ENCODE data around the gene SLC16A4.
"Not testable (repeated sequence)": the region's sequence is repeated elsewhere in the genome, so short reads cannot be mapped to it uniquely, and the experiment has no call there.

The SLC16A4 gene

GRCh38 chr1:110390692-110391245 lies at the start of gene SLC16A4:
Gene SLC16A4, minus strand, starts transcription at chr1:110391026. Its CDS starts 1,703 bp downstream, at chr1:110389323.
- DNase-seq (ENCODE audit: low read depth in 1 of 2, low spot score in 1 of 2): no peak

- not testable (repeated sequence) for DNase-seq (ENCODE audit: low read depth in 1 of 2, low spot score in 1 of 2)
Measured at GRCh38 chr1:110439873-110440272, 49.0 kb upstream of the SLC16A4 start.

GRCh38 chr1:110438893-110439292 lies 48.1 kb upstream of the SLC16A4 start:
- DNase-seq (ENCODE audit: low read depth in 1 of 2, low spot score in 1 of 2): no peak

GRCh38 chr1:110437645-110438299 lies 46.9 kb upstream of the SLC16A4 start:
- not testable (repeated sequence) for DNase-seq (ENCODE audit: low read depth in 1 of 2, low spot score in 1 of 2)

- DNase-seq (ENCODE audit: low read depth in 1 of 2, low spot score in 1 of 2): no peak
Measured at GRCh38 chr1:110436635-110437034, 45.8 kb upstream of the SLC16A4 start.

- DNase-seq (ENCODE audit: low read depth in 1 of 2, low spot score in 1 of 2): no peak
Measured at GRCh38 chr1:110434946-110435345, 44.1 kb upstream of the SLC16A4 start.

- DNase-seq (ENCODE audit: low read depth in 1 of 2, low spot score in 1 of 2): no peak
Measured at GRCh38 chr1:110433803-110434202, 43.0 kb upstream of the SLC16A4 start.

- no peak for DNase-seq (ENCODE audit: low read depth in 1 of 2, low spot score in 1 of 2)
Measured at GRCh38 chr1:110433213-110433612, 42.4 kb upstream of the SLC16A4 start.

GRCh38 chr1:110430901-110431300 lies 40.1 kb upstream of the SLC16A4 start:
- DNase-seq (ENCODE audit: low read depth in 1 of 2, low spot score in 1 of 2): no peak

- DNase-seq (ENCODE audit: low read depth in 1 of 2, low spot score in 1 of 2): no peak
Measured at GRCh38 chr1:110430366-110430765, 39.5 kb upstream of the SLC16A4 start.

- no peak for DNase-seq (ENCODE audit: low read depth in 1 of 2, low spot score in 1 of 2)
Measured at GRCh38 chr1:110428946-110429345, 38.1 kb upstream of the SLC16A4 start.

- DNase-seq (ENCODE audit: low read depth in 1 of 2, low spot score in 1 of 2): no peak
Measured at GRCh38 chr1:110426854-110427253, 36.0 kb upstream of the SLC16A4 start.

- DNase-seq (ENCODE audit: low read depth in 1 of 2, low spot score in 1 of 2): no peak
Measured at GRCh38 chr1:110425612-110426152, 34.9 kb upstream of the SLC16A4 start.

GRCh38 chr1:110424699-110425611 lies 34.1 kb upstream of the SLC16A4 start:
- no peak for DNase-seq (ENCODE audit: low read depth in 1 of 2, low spot score in 1 of 2)

- no peak for DNase-seq (ENCODE audit: low read depth in 1 of 2, low spot score in 1 of 2)
Measured at GRCh38 chr1:110420874-110421793, 30.3 kb upstream of the SLC16A4 start.

- no peak for DNase-seq (ENCODE audit: low read depth in 1 of 2, low spot score in 1 of 2)
Measured at GRCh38 chr1:110420023-110420662, 29.3 kb upstream of the SLC16A4 start.

- no peak for DNase-seq (ENCODE audit: low read depth in 1 of 2, low spot score in 1 of 2)
Measured at GRCh38 chr1:110418729-110419128, 27.9 kb upstream of the SLC16A4 start.

- DNase-seq (ENCODE audit: low read depth in 1 of 2, low spot score in 1 of 2): not testable (repeated sequence)
Measured at GRCh38 chr1:110413045-110413444, 22.2 kb upstream of the SLC16A4 start.

- DNase-seq (ENCODE audit: low read depth in 1 of 2, low spot score in 1 of 2): peak; percentile 16 to 37
Measured at GRCh38 chr1:110412576-110412975, 21.8 kb upstream of the SLC16A4 start.

- no peak for DNase-seq (ENCODE audit: low read depth in 1 of 2, low spot score in 1 of 2)
Measured at GRCh38 chr1:110411173-110411735, 20.4 kb upstream of the SLC16A4 start.

Data from stimulated activated CD4-positive, alpha-beta T cell treated with anti-CD3 and anti-CD28 coated beads, Interleukin-15, amount 100 ng/mL, for 1 hour (primary cell).